Loucy (cell line): Measurements from ENCODE around the gene LUZP2.
"Not testable (repeated sequence)": the region's sequence is repeated elsewhere in the genome, so short reads cannot be mapped to it uniquely, and the experiment has no call there.

ENCODE experiments used
- H2AFZ ChIP-seq: fragments of 200-600 bp; sonication (generic); 2 replicates; pipeline ENCODE4 v1.6.0; 2016; ENCODE audit warnings: antibody characterized with exemption, mild to moderate bottlenecking, low read length, moderate library complexity
- H3F3A ChIP-seq: fragments of 200-600 bp; 2 replicates; pipeline ENCODE4 v1.6.0; 2016; ENCODE audit warnings: antibody characterized with exemption, low read depth, mild to moderate bottlenecking
- H3K27me3 ChIP-seq: fragments of 200-600 bp; sonication (generic); 2 replicates; pipeline ENCODE4 v1.6.1; 2014; ENCODE audit warnings: low read length, mild to moderate bottlenecking; ENCODE audit not compliant: insufficient read depth, poor library complexity, severe bottlenecking
- H3K36me3 ChIP-seq: fragments of 200-600 bp; sonication (generic); 2 replicates; pipeline ENCODE4 v1.6.1; 2016; ENCODE audit warnings: low read length; ENCODE audit not compliant: insufficient read depth
- H3K4me1 ChIP-seq: fragments of 200-600 bp; sonication (generic); 2 replicates; pipeline ENCODE4 v1.5.1; 2014; ENCODE audit warnings: low read length, mild to moderate bottlenecking; ENCODE audit not compliant: insufficient read depth, poor library complexity, severe bottlenecking
- H3K4me2 ChIP-seq: fragments of 200-600 bp; sonication (generic); 2 replicates; pipeline ENCODE4 v1.6.0; 2014; ENCODE audit warnings: antibody characterized with exemption, low read length, low read depth, mild to moderate bottlenecking; ENCODE audit not compliant: poor library complexity, severe bottlenecking
- H3K4me3 ChIP-seq: fragments of 200-600 bp; sonication (generic); 2 replicates; pipeline ENCODE4 v1.5.1; 2014; ENCODE audit warnings: low read length, mild to moderate bottlenecking, mixed read lengths; ENCODE audit not compliant: poor library complexity, severe bottlenecking
- H3K79me2 ChIP-seq: fragments of 200-600 bp; sonication (generic); 2 replicates; pipeline ENCODE4 v1.6.1; 2014; ENCODE audit warnings: low read length; ENCODE audit not compliant: insufficient read depth
- H3K9ac ChIP-seq: fragments of 200-600 bp; sonication (generic); 2 replicates; pipeline ENCODE4 v1.6.0; 2014; ENCODE audit warnings: mild to moderate bottlenecking, low read depth, low read length, moderate library complexity; ENCODE audit not compliant: poor library complexity, severe bottlenecking
- H3K9me2 ChIP-seq: fragments of 200-600 bp; sonication (generic); replicated peaks from 2 replicates; pipeline ENCODE4 v1.6.1; 2016; ENCODE audit warnings: low read depth, low read length, mixed read lengths
- H3K9me3 ChIP-seq: fragments of 200-600 bp; sonication (generic); 2 replicates; pipeline ENCODE4 v1.6.1; 2014; ENCODE audit warnings: mild to moderate bottlenecking, antibody characterized with exemption, low read length, low read depth; ENCODE audit not compliant: insufficient read depth
- H4K20me1 ChIP-seq: fragments of 200-600 bp; sonication (generic); 2 replicates; pipeline ENCODE4 v1.6.0; 2014; ENCODE audit warnings: antibody characterized with exemption, low read length, mild to moderate bottlenecking; ENCODE audit not compliant: insufficient read depth, poor library complexity, severe bottlenecking
- EZH2phosphoT487 ChIP-seq: fragments of 200-600 bp; IDR thresholded peaks from 2 replicates; pipeline ENCODE4 v1.6.1; 2018; ENCODE audit warnings: antibody characterized with exemption, mild to moderate bottlenecking, moderate library complexity, borderline replicate concordance
- TF ChIP-seq, protein P1 (sequence below): fragments of 200-600 bp; sonication (generic); conservative IDR thresholded peaks from 2 replicates; pipeline ENCODE4 v1.5.1; 2014; ENCODE audit warnings: mild to moderate bottlenecking, antibody characterized with exemption, low read length

The LUZP2 gene

DNA sequence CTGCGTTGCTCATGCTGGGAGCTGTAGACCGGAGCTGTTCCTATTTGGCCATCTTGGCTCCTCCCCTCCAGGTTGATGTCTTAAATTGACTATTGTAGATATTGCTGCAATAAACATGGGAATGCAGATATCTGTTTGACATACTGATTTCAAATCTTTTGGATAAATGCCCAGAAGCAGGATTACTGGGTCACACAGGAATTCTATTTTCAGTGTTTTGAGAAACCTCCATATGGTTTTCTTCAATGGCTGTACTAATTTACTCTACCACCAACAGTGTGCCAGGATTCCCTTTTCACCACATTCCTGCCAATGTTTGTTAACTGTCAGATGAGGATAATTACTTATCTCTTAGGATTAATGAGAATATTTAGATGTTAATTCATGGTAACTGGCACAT lies 467.0 kb downstream of the LUZP2 start:
- H3K4me1 ChIP-seq = no peaks in the 10 kb centered on the region
- H3K79me2 ChIP-seq = no peaks in the 10 kb centered on the region
- H3K9me3 ChIP-seq = no peaks in the 10 kb centered on the region
- H3K9me2 ChIP-seq = no peaks in the 10 kb centered on the region
- H2AFZ ChIP-seq = no peak overlapping the region
- no peak overlapping the region for H3K4me3 ChIP-seq
- H3F3A ChIP-seq = no peaks in the 10 kb centered on the region
- H3K27me3 ChIP-seq = no peaks in the 10 kb centered on the region
- H3K4me2 ChIP-seq = no peak overlapping the region
- H3K36me3 ChIP-seq = no peaks in the 10 kb centered on the region
- no peaks in the 10 kb centered on the region for H4K20me1 ChIP-seq
- no peak overlapping the region for H3K9ac ChIP-seq
- TF ChIP-seq, protein P1, sequence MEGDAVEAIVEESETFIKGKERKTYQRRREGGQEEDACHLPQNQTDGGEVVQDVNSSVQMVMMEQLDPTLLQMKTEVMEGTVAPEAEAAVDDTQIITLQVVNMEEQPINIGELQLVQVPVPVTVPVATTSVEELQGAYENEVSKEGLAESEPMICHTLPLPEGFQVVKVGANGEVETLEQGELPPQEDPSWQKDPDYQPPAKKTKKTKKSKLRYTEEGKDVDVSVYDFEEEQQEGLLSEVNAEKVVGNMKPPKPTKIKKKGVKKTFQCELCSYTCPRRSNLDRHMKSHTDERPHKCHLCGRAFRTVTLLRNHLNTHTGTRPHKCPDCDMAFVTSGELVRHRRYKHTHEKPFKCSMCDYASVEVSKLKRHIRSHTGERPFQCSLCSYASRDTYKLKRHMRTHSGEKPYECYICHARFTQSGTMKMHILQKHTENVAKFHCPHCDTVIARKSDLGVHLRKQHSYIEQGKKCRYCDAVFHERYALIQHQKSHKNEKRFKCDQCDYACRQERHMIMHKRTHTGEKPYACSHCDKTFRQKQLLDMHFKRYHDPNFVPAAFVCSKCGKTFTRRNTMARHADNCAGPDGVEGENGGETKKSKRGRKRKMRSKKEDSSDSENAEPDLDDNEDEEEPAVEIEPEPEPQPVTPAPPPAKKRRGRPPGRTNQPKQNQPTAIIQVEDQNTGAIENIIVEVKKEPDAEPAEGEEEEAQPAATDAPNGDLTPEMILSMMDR = no peak
- TF ChIP-seq EZH2phosphoT487 = no peak

DNA sequence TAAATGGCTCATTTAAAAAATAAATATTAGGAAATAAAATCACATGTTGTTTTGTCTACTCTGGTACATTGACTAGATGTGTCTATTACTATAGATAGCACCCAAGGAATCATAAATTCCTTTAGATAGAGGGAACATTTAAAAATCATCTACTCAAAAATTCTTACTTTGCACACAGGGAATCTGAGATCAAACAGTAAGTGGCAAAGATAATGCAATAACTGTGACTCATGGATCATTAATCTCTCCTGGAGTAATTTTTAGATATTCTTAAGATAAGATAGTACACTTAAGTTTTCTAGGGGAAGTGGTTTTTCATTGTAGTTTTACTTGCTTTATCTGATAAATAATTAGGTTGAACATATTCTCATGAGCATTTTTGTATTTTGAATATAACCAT lies 468.9 kb downstream of the LUZP2 start:
- no peaks in the 10 kb centered on the region for H3K27me3 ChIP-seq
- H3K4me2 ChIP-seq = no peak overlapping the region
- H3K9me2 ChIP-seq = no peaks in the 10 kb centered on the region
- no peak overlapping the region for H3K9ac ChIP-seq
- H3K36me3 ChIP-seq = no peaks in the 10 kb centered on the region
- no peaks in the 10 kb centered on the region for H4K20me1 ChIP-seq
- no peaks in the 10 kb centered on the region for H3F3A ChIP-seq
- H3K4me1 ChIP-seq = no peaks in the 10 kb centered on the region
- no peaks in the 10 kb centered on the region for H3K79me2 ChIP-seq
- no peak for TF ChIP-seq EZH2phosphoT487
- TF ChIP-seq, protein P1 = no peak
- no peaks in the 10 kb centered on the region for H3K9me3 ChIP-seq
- H3K4me3 ChIP-seq = no peak overlapping the region
- H2AFZ ChIP-seq = no peak overlapping the region

DNA sequence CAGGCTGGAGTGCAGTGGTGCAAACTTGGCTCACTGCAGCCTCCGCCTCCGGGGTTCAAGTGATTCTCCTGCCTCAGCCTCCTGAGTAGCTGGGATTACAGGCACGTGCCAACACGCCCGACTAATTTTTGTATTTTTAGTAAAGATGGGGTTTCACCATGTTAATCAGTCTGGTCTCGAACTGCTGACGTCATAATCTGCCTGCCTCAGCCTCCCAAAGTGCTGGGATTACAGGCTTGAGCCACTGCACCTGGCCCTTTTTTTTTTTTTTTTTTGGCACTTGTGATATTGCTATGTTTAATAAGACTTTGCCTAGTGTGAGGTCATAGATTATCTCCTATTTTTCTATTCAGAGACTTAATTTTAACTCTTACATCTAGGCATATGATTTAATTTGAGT lies 497.1 kb downstream of the LUZP2 start:
- not testable (repeated sequence) for H3F3A ChIP-seq, H2AFZ ChIP-seq, H3K4me1 ChIP-seq, H4K20me1 ChIP-seq, H3K36me3 ChIP-seq, H3K9ac ChIP-seq, H3K4me3 ChIP-seq, H3K79me2 ChIP-seq, H3K27me3 ChIP-seq, H3K9me2 ChIP-seq, H3K9me3 ChIP-seq, H3K4me2 ChIP-seq

DNA sequence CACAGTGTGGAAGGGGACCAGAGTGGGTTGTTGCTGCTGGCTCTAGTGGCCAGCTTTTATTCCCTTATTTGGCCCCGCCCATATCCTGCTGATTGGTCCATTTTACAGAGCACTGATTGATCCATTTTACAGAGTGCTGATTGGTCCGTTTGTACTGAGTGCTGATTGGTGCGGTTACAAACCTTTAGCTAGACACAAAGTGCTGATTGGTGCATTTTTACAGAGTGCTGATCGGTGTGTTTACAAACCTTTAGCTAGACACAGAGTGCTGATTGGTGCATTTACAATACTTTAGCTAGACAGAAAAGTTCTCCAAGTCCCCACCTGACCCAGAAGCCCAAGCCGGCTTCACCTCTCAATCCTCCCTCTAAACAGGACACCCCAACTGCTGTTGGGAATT lies 503.1 kb downstream of the LUZP2 start:
- H2AFZ ChIP-seq, H3K4me3 ChIP-seq, H3K27me3 ChIP-seq, H3K4me2 ChIP-seq, H3K9me3 ChIP-seq, H3F3A ChIP-seq, H3K9me2 ChIP-seq, H3K36me3 ChIP-seq, H3K79me2 ChIP-seq, H3K4me1 ChIP-seq, H4K20me1 ChIP-seq, H3K9ac ChIP-seq: not testable (repeated sequence)
